Fibroblast of lung (primary cell): ENCODE measurements around the gene CYP4F12.

Source experiments
- CTCF ChIP-seq, 2 donors: IDR thresholded peaks in 1 of 2; conservative IDR thresholded peaks in 1 of 2; 1 replicate in 1 of 2; 2 replicates in 1 of 2; pipeline ENCODE4 v1.5.1; 2011 to 2012; ENCODE audit warnings: low read length in 2 of 2, control low read depth in 1 of 2, inconsistent platforms in 1 of 2, low read depth in 1 of 2, mild to moderate bottlenecking in 1 of 2
- EZH2 ChIP-seq: IDR thresholded peaks from 2 replicates; pipeline ENCODE4 v1.5.1; 2012; ENCODE audit warnings: low read length, control low read depth, mild to moderate bottlenecking; ENCODE audit errors: missing control alignments

- no peak for TF ChIP-seq CTCF (conservative IDR thresholded peaks at IDR 0.05 in 1 of 2, IDR thresholded peaks at IDR 0.05 in 1 of 2; ENCODE audit: low read depth in 1 of 2, low read length in 2 of 2)
- TF ChIP-seq EZH2 = no peak
These were observed 6.7 kb upstream of the CYP4F12 start for GRCh38 chr19:15666186-15666585.
